Gastroesophageal sphincter (tissue), 3 donors: ENCODE results near the gene CDKAL1.

Source experiments
- EP300 ChIP-seq: sonication (generic); formaldehyde crosslinking; IDR thresholded peaks from one replicate; pipeline ENCODE4 v1.6.1; 2017; ENCODE audit warnings: antibody characterized with exemption, mild to moderate bottlenecking
- POLR2A ChIP-seq, 2 donors: fragments of 450-650 bp; IDR thresholded peaks; one replicate each; pipeline ENCODE4 v1.6.1; 2017; ENCODE audit warnings: antibody characterized with exemption in 2 of 2, mild to moderate bottlenecking in 2 of 2, moderate library complexity in 1 of 2
- POLR2AphosphoS5 ChIP-seq: sonication (generic); formaldehyde crosslinking; IDR thresholded peaks from one replicate; pipeline ENCODE4 v1.6.1; 2017; ENCODE audit warnings: antibody characterized with exemption
- TF ChIP-seq, protein P1 (sequence below), 4 experiments: fragments of 200-600 bp in 2 of 4; fragments of 450-650 bp in 2 of 4; sonication (generic) in 1 of 4; IDR thresholded peaks; one replicate each; pipeline ENCODE4 v1.5.1; 2017 to 2019; ENCODE audit warnings: antibody characterized with exemption in 4 of 4, mild to moderate bottlenecking in 2 of 4, moderate library complexity in 2 of 4

DNA sequence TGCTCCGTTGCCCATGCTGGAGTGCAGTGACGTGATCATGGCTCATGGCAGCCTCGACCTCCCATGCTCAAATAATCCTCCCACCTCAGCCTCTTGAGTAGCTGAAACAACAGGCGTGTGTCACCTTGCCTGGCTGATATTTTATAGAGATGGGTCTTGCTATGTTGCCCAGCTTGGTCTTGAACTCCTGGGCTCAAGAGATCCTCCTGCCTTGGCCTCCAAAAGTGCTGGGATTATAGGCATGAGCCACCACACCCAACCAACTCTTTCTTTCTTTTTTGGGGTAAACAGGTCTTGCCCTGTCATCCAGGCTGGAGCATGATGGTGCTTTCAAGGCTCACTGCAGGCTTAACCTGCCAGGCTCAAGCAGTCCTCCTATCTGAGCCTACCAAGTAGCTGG is 266.4 kb downstream of the CDKAL1 start:
- TF ChIP-seq, protein P1, sequence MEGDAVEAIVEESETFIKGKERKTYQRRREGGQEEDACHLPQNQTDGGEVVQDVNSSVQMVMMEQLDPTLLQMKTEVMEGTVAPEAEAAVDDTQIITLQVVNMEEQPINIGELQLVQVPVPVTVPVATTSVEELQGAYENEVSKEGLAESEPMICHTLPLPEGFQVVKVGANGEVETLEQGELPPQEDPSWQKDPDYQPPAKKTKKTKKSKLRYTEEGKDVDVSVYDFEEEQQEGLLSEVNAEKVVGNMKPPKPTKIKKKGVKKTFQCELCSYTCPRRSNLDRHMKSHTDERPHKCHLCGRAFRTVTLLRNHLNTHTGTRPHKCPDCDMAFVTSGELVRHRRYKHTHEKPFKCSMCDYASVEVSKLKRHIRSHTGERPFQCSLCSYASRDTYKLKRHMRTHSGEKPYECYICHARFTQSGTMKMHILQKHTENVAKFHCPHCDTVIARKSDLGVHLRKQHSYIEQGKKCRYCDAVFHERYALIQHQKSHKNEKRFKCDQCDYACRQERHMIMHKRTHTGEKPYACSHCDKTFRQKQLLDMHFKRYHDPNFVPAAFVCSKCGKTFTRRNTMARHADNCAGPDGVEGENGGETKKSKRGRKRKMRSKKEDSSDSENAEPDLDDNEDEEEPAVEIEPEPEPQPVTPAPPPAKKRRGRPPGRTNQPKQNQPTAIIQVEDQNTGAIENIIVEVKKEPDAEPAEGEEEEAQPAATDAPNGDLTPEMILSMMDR (IDR thresholded peaks at IDR 0.05), result no peak
- TF ChIP-seq POLR2AphosphoS5 (no peak), POLR2A (IDR thresholded peaks at IDR 0.05) (no peak), EP300 (no peak)
